Stromal cell of bone marrow (primary cell): ENCODE data around the gene ARHGEF11.

ENCODE experiments used
- DNase-seq: peaks from one replicate; pipeline ENCODE4 v3.0.0-alpha.2; 2012; ENCODE audit warnings: low read depth

Gene ARHGEF11

GRCh38 chr1:156949127-156949526, 96.4 kb downstream of the ARHGEF11 start:
- DNase-seq = no peak

DNA sequence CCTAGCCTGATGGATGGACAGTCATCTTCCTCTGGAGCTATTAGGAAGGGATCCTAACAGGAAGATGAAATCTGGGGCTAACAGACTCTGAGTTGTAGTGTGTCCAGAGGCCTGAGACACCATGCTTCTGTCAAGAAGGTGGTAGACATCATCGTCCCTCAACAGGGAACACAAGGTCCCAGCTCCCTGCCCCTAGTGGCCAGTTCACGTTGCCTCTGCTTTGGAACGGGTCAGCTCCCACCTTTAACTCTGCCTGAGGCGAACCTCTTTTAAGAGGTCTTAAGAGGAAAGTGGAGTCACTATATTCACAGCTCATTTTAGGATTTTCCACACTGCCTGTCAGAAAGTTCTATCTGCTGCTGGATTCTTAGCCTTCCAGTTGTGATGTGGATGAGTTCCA, 96.8 kb downstream of the ARHGEF11 start:
- DNase-seq = no peak

DNA sequence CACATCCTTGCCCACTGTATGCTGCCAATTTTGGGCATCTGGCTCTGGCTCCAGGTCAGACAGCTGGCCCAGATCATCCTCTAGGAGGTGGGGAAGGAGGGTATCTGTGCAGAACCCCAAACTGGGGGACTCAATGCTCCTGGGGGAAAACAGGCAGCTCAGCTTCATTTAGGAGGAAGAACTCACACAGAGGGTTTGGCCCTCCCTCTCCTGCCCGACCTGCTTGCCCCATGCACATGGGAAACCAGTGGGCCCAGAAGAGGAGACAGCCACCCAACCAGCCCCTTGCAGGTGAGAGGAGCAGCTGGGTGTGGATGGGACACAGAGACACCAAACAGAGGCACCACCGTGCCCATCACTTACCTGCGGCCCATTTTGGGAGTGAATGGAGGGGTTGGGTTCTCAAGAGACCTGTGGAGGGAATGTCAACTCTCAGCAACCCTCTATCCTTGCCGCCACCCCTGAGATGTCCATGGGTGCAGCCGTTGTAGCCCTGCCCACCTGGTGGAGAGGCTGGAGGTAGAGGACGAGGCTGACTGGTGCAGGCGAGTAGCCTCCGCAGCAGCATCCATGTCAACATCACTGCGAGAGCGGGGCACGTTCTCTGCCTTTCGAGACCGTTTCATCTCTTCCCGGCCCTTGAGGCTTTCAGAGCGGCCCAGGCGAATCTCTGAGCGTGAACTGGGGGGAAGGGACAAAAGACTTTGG, 97.6 kb downstream of the ARHGEF11 start:
- no peak for DNase-seq

GRCh38 chr1:156947127-156947526, 98.4 kb downstream of the ARHGEF11 start:
- DNase-seq = no peak

DNA sequence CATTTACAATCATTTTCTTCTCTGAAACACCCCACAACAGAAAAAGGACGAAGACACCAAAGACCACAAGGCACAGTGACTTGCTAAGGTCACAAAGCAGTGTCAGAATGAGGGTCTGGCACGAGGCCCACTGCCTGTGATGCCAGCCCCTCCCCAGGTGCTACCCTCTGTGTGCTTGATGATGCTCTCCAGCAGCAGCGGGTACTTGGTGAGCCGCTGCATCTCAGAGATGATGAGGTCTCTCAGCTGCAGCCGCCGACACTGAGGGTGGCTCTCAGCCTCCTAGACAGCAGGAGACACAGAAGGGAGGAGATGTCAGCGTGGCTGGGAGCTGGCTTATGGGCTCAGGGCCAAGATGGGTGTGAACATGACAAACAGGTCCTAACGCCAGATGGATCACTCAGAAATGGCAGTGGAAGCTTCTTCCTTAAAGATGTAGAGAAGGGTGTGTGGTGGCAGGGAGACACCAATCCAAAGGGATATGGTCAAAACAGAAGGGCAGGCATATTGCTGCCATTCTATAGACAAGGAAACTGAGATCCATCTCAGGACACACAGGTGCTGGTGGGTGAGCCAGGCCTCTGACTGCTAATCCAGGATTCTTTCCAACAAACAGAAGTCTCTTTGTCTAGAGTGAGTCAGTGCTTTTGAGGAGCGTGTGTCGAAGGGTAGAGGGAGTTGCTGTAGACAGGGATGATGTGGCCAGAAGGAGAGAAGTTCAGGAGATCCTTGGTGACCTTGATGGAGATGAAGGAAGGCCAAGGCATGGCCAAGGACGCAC, 99.5 kb downstream of the ARHGEF11 start:
- DNase-seq = no peak

- DNase-seq = no peak
Observed at GRCh38 chr1:156944848-156945247, 100.7 kb downstream of the ARHGEF11 start.

DNA sequence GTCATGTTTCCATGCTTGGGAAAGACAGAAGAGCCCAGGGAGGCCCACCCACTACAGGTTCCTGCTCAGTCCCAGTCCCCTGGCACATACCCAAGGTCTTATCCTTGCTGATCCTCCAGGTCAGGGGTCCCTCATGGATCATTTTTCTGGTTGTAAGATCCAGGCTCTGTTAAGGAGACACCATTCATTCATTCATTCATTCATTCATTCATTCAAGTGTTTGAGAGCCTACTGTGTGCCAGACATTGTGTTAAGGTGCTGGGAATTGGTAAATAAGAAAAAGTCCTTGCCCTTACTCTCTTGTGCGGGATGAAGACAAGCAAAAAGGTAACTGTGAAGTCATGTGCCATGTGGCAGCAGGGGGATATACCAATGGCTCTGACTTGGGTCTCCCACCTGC, 101.3 kb downstream of the ARHGEF11 start:
- no peak for DNase-seq

- no peak for DNase-seq
Observed at GRCh38 chr1:156943756-156944155, 101.8 kb downstream of the ARHGEF11 start.

DNA sequence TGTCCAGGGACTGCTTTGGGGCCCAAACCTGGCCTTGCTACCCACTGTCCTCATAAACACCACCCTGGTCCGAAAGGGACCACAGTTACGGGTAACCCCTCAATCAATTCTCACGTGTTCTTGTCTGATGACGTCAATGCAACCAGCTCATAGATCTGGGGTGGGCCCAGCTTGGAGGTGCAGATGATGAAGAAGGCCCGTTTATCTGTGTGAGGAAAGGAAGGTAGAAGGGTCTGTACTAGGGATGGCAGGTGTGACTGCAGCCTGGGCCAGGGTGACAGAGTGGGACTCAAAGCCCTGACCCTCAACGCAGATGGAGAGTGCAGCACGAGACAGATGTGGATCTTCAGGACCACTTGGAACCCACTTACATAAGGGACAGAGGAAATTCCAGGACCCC, 103.0 kb downstream of the ARHGEF11 start:
- no peak for DNase-seq

GRCh38 chr1:156942176-156942575, 103.4 kb downstream of the ARHGEF11 start:
- DNase-seq = no peak

- no peak for DNase-seq
Observed at GRCh38 chr1:156941675-156942074, 103.9 kb downstream of the ARHGEF11 start.

GRCh38 chr1:156939786-156940334, 105.7 kb downstream of the ARHGEF11 start:
- no peak for DNase-seq

DNA sequence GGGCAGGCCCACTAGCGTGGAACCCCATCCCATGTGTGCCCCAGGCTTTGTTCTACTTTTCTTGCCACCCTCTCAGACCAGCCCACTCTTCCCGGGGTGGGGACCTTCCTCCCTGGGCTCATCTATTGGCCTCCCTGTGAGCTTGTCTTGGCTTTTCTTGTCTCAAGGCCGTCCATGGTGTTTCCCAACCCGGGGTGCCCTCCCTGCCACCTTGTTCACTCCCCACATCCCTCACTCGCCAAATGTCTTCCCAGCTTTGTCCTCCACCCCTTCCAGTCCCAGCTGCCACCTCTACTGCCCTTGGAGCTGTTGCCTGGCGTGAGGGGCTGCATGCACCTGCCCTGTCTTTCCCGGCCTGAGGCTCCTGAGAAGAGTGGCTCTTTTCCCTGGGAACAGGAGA, 106.7 kb downstream of the ARHGEF11 start:
- DNase-seq = no peak

GRCh38 chr1:156937883-156938282, 107.7 kb downstream of the ARHGEF11 start:
- DNase-seq = no peak

DNA sequence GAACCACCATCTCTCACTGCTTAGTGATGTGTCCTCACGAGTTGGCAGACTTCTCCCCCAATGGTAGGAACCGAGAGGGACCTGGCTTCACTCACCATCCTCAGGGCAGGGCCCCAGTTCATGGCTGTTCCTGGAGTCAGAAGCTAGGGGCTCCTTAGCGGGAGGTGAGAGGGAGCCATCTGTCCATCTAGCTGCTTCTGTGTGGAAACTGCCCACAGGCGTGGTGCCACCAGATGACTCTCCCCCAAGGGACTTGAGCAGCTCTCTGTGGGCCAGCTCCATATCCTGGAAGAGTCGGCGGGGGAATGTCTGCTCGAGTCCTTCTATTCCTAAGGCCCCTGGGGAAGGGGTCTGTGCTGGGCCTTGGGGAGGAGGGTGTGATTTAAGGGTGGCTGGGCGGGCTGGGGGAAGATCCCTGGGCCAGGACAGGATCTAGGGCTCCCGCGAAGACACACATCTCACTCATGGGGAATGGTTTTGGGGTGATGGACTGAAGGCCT, 108.8 kb downstream of the ARHGEF11 start:
- no peak for DNase-seq

- no peak for DNase-seq
Observed at GRCh38 chr1:156936191-156936590, 109.4 kb downstream of the ARHGEF11 start.

- DNase-seq = no peak
Observed at GRCh38 chr1:156935505-156936128, 109.9 kb downstream of the ARHGEF11 start.

DNA sequence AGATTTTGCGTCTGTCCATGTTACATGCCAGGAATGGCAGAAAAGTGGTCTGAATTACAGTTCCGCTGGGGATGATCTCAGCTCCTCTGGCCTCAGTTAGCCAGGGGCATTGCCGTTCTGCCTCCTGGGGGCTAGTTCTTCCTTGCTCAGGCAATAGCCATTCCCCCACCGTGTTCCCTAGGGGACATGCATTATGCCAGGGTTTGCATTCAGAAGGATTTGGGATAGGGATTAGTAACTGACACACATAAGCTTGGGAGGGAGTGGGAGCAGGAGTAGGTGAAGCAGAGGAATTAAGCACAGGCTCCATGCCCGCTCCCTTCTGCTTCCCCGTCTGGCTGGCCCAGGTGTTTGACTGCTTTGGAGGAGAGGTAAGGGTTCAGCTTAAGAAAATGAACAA, 112.4 kb downstream of the ARHGEF11 start:
- DNase-seq = no peak

DNA sequence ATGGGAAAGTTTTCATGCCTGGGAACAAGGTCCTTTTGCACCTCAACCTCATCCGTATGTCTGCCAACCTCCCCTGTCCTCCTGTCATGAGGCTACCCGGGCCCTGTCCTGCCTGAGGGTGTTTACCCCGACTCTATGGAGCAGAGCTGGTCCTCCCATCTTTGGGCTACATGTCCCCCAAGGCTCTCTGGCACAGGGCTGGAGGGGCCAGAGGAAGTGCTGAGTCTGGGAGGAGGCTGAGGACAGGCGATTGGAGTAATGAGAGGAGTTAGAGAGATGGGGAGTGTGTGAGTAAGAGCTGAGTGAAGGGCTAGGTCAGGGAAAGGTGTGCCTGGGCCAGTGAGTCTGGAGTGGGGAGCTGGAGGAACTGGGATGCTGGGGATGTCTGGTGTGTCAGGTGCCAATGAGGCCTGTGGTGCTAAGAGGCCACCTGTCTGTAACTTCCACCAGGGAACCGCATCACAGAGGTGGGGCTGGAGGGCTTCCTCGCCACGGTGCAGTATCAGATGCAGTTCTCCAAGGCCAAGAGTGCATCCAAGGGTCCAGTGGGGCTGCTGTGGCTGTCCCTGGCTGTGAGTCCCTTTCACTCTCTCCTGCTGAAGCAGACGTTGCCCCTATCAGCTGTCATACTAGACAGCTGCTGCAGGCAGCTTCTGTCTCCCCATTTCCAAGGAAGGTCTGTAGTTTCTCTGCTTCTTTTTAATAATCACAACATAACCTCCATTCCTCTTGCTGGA, 113.4 kb downstream of the ARHGEF11 start:
- no peak for DNase-seq

- DNase-seq = no peak
Observed at GRCh38 chr1:156931211-156931952, 114.2 kb downstream of the ARHGEF11 start.

DNA sequence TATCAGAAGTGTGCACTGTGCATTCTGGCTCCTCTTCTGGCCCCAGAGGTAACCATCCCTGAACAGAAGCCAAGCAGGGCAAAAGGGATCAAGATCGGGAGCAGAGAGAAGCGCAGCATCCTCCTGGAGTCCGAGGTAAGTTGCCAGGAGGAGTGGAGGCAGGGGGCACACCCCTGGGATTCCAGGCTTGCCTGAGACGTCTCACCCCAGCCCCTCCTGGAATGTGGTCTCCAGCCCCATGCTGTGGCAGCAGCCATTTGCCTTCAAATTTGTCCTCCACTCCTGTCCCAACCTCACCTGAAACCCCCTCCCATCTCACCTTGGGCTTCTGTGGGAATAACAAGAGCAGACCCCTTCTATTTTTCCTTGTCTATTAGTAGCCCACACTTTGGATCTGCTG, 115.1 kb downstream of the ARHGEF11 start:
- DNase-seq = no peak
